K562 (cell line): ENCODE results near the gene NAA80. TPM values are rescaled to one million over a fixed set of nuclear protein-coding genes. Genes with fewer than 3 reads are reported as not detected.

Experiments used
- BRCA1 ChIP-seq, 2 experiments: fragments of 450-650 bp in 1 of 2; sonication (generic) in 1 of 2; formaldehyde crosslinking in 1 of 2; IDR thresholded peaks; 2 replicates each; pipeline versions ENCODE4 v1.5.0 to v1.6.1; 2017 to 2020; ENCODE audit warnings: mild to moderate bottlenecking in 1 of 2, missing genetic modification reagents in 1 of 2
- CHCHD3 ChIP-seq: fragments of 250-450 bp; sonication (Bioruptor Pico); IDR thresholded peaks from 2 replicates; pipeline ENCODE4 v2.1.2; 2022; ENCODE audit warnings: mild to moderate bottlenecking
- KAT2B ChIP-seq: IDR thresholded peaks from one replicate; pipeline ENCODE4 v1.6.1; 2012; ENCODE audit warnings: low read depth, mild to moderate bottlenecking, control low read depth, inconsistent platforms, low read length, moderate library complexity
- KLF10 ChIP-seq: fragments of 250-450 bp; sonication (Bioruptor Pico); IDR thresholded peaks from 2 replicates; pipeline ENCODE4 v1.6.1; 2021; ENCODE audit warnings: matching md5 sums
- POLR2H ChIP-seq: IDR thresholded peaks from 2 replicates; pipeline ENCODE4 v1.6.1; 2016; ENCODE audit warnings: missing genetic modification characterization, low read depth, mild to moderate bottlenecking, control low read depth, missing compliant biosample characterization, moderate library complexity
- SIX5 ChIP-seq, 2 experiments: IDR thresholded peaks; 2 replicates each; pipeline ENCODE4 v1.6.1; 2011; ENCODE audit warnings: low read length in 2 of 2, borderline replicate concordance in 1 of 2, low read depth in 1 of 2, mild to moderate bottlenecking in 1 of 2, moderate library complexity in 1 of 2; ENCODE audit not compliant: insufficient read depth in 1 of 2
- ZNF699 ChIP-seq: fragments of 250-450 bp; sonication (Bioruptor Pico); IDR thresholded peaks from 2 replicates; pipeline ENCODE4 v1.8.0; 2021; ENCODE audit warnings: mild to moderate bottlenecking, moderate library complexity; ENCODE audit not compliant: insufficient replicate concordance
- ZNF77 ChIP-seq: fragments of 250-450 bp; sonication (Bioruptor Pico); IDR thresholded peaks from 2 replicates; pipeline ENCODE4 v1.5.0; 2020
- polyA plus RNA-seq, 8 experiments: library from polyadenylated mRNA; depleted of rRNA in 4 of 8; stranded (reverse) in 5 of 8; unstranded in 3 of 8; fragments of >200 nt; fragmentation: Nextera tagmentation in 2 of 8; fragmentation: Illumina TruSeq in 1 of 8; extraction: Ambion mirVana in 2 of 8; extraction: Trizol in 1 of 8; gene quantifications; 2 replicates each; pipeline versions ENCODE4 v1.2.1 to v1.2.3, GENCODE V29; 2011 to 2014; ENCODE audit warnings: inconsistent platforms in 1 of 8, missing spikeins in 1 of 8
- total RNA-seq, 7 experiments: library from RNA; depleted of rRNA in 6 of 7; stranded (reverse); fragments of >200 nt in 6 of 7; fragmentation: Illumina TruSeq in 2 of 7; extraction: Trizol in 2 of 7; gene quantifications; 2 replicates each; pipeline versions ENCODE4 v1.2.1 to v1.2.3, GENCODE V29; 2011 to 2021; ENCODE audit warnings: low replicate concordance in 1 of 7
- TF ChIP-seq, protein P1 (sequence below): fragments of 250-450 bp; sonication (Bioruptor Pico); IDR thresholded peaks from 2 replicates; pipeline ENCODE4 v1.9.0; 2021; ENCODE audit warnings: mild to moderate bottlenecking, inconsistent platforms
- TF ChIP-seq, protein P2 (sequence below): fragments of 450-650 bp; IDR thresholded peaks from 2 replicates; pipeline ENCODE4 v1.6.1; 2018; ENCODE audit not compliant: partially characterized antibody
- TF ChIP-seq, protein P3 (sequence below): fragments of 250-450 bp; sonication (Bioruptor Pico); IDR thresholded peaks from 2 replicates; pipeline ENCODE4 v1.8.0; 2021; ENCODE audit warnings: moderate library complexity, mild to moderate bottlenecking, inconsistent platforms
- TF ChIP-seq, protein P4 (sequence below): fragments of 250-450 bp; sonication (Bioruptor Pico); IDR thresholded peaks from 2 replicates; pipeline ENCODE4 v1.9.0; 2021; ENCODE audit warnings: mild to moderate bottlenecking

NAA80 gene
- total and polyA plus RNA-seq, 9 of the 15 experiments (the other 6 are each of a cell fraction or from before 2014, with no cell fraction given) = 0.82 to 24.0 (median 8.6) TPM

DNA sequence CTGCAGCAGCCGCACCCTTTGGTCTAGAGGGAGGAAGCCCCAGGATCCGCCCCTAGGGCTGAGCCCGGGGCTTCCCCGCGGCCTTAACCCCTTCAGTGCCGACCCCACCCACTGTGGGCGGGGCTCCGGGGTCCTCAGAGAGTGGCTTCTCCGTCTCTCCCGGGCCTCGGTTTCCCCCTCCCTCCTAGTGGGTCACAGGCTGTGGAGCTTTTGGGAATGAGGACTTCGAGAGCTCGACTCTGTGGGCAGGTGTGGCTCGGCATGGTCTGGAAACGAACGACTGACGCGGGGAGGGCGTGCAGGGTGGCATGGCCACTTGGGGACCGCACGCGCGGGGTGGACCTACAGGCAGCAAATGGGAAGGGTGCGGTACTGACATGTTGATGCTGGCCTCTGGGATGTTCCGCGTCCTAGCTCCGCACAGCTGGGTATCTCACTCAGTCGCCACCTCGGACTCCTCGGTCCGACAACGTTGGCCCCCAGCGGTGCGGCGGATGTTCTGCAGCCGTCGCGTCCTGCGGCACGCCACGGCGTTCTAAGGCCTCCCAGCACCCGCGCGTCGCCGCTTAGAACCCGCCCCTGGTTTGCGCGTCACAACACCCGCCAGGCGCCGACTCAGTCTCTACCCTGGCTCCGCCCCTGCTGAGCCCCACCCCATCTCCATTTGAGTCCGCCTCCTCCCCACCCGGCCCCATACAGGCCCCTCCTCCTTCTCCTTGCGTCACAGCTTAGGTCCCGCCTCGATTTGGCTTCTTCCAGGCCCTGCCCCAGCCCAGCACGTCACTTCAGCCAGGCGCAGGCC, at the start of gene NAA80, which contains the start of gene HYAL3 (continued):
- TF ChIP-seq POLR2H (tag) (no peak), KLF10 (CRISPR knock-in tag) (no peak), KAT2B (no peak), CHCHD3 (no peak), SIX5 (IDR thresholded peaks at IDR 0.05; ENCODE audit: borderline replicate concordance in 1 of 2, insufficient read depth in 1 of 2, low read depth in 1 of 2, low read length in 2 of 2) (no peak), ZNF77 (CRISPR knock-in tag) (no peak), BRCA1 (IDR thresholded peaks at IDR 0.05) (no peak), BRCA1 (CRISPR knock-in tag; IDR thresholded peaks at IDR 0.05) (no peak), ZNF699 (CRISPR knock-in tag) (no peak)
- TF ChIP-seq, protein P1, sequence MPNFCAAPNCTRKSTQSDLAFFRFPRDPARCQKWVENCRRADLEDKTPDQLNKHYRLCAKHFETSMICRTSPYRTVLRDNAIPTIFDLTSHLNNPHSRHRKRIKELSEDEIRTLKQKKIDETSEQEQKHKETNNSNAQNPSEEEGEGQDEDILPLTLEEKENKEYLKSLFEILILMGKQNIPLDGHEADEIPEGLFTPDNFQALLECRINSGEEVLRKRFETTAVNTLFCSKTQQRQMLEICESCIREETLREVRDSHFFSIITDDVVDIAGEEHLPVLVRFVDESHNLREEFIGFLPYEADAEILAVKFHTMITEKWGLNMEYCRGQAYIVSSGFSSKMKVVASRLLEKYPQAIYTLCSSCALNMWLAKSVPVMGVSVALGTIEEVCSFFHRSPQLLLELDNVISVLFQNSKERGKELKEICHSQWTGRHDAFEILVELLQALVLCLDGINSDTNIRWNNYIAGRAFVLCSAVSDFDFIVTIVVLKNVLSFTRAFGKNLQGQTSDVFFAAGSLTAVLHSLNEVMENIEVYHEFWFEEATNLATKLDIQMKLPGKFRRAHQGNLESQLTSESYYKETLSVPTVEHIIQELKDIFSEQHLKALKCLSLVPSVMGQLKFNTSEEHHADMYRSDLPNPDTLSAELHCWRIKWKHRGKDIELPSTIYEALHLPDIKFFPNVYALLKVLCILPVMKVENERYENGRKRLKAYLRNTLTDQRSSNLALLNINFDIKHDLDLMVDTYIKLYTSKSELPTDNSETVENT = peak; percentile 53; the same call in 1 of the 2 replicates
- TF ChIP-seq, protein P2, sequence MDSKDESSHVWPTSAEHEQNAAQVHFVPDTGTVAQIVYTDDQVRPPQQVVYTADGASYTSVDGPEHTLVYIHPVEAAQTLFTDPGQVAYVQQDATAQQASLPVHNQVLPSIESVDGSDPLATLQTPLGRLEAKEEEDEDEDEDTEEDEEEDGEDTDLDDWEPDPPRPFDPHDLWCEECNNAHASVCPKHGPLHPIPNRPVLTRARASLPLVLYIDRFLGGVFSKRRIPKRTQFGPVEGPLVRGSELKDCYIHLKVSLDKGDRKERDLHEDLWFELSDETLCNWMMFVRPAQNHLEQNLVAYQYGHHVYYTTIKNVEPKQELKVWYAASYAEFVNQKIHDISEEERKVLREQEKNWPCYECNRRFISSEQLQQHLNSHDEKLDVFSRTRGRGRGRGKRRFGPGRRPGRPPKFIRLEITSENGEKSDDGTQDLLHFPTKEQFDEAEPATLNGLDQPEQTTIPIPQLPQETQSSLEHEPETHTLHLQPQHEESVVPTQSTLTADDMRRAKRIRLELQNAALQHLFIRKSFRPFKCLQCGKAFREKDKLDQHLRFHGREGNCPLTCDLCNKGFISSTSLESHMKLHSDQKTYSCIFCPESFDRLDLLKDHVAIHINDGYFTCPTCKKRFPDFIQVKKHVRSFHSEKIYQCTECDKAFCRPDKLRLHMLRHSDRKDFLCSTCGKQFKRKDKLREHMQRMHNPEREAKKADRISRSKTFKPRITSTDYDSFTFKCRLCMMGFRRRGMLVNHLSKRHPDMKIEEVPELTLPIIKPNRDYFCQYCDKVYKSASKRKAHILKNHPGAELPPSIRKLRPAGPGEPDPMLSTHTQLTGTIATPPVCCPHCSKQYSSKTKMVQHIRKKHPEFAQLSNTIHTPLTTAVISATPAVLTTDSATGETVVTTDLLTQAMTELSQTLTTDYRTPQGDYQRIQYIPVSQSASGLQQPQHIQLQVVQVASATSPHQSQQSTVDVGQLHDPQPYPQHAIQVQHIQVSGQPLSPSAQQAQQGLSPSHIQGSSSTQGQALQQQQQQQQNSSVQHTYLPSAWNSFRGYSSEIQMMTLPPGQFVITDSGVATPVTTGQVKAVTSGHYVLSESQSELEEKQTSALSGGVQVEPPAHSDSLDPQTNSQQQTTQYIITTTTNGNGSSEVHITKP = peak; percentile 23
- TF ChIP-seq, protein P3, sequence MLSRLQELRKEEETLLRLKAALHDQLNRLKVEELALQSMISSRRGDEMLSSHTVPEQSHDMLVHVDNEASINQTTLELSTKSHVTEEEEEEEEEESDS (CRISPR knock-in tag) = no peak
- TF ChIP-seq, protein P4, sequence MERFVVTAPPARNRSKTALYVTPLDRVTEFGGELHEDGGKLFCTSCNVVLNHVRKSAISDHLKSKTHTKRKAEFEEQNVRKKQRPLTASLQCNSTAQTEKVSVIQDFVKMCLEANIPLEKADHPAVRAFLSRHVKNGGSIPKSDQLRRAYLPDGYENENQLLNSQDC (CRISPR knock-in tag) = no peak
